Nephron progenitor cell (in vitro differentiated cells): ENCODE results near the gene ELMO1.

Experiments used
- DNase-seq: peaks from one replicate; pipeline ENCODE4 v3.0.0; 2021
- H3K27ac Mint-ChIP-seq: 2 replicates; pipeline ENCODE4 v1.8.0; 2021; ENCODE audit warnings: mild to moderate bottlenecking, moderate library complexity, mixed read lengths
- H3K27me3 Mint-ChIP-seq: 2 replicates; pipeline ENCODE4 v1.8.0; 2021; ENCODE audit warnings: mild to moderate bottlenecking, low read depth, mixed read lengths; ENCODE audit not compliant: poor library complexity
- H3K36me3 Mint-ChIP-seq: 2 replicates; pipeline ENCODE4 v1.8.0; 2021; ENCODE audit warnings: low read depth, mixed read lengths
- H3K4me1 Mint-ChIP-seq: 2 replicates; pipeline ENCODE4 v1.8.0; 2021; ENCODE audit warnings: mixed read lengths
- H3K4me3 Mint-ChIP-seq: 2 replicates; pipeline ENCODE4 v1.8.0; 2021; ENCODE audit warnings: mild to moderate bottlenecking, moderate library complexity, mixed read lengths
- H3K9me3 Mint-ChIP-seq: 2 replicates; pipeline ENCODE4 v1.8.0; 2021; ENCODE audit warnings: mild to moderate bottlenecking, moderate library complexity, mixed read lengths
- TF ChIP-seq, protein P1 (sequence below): fragments of 200-600 bp; sonication (generic); IDR thresholded peaks from 2 replicates; pipeline ENCODE4 v1.5.0; 2021; ENCODE audit warnings: antibody characterized with exemption

Gene ELMO1, protein sequence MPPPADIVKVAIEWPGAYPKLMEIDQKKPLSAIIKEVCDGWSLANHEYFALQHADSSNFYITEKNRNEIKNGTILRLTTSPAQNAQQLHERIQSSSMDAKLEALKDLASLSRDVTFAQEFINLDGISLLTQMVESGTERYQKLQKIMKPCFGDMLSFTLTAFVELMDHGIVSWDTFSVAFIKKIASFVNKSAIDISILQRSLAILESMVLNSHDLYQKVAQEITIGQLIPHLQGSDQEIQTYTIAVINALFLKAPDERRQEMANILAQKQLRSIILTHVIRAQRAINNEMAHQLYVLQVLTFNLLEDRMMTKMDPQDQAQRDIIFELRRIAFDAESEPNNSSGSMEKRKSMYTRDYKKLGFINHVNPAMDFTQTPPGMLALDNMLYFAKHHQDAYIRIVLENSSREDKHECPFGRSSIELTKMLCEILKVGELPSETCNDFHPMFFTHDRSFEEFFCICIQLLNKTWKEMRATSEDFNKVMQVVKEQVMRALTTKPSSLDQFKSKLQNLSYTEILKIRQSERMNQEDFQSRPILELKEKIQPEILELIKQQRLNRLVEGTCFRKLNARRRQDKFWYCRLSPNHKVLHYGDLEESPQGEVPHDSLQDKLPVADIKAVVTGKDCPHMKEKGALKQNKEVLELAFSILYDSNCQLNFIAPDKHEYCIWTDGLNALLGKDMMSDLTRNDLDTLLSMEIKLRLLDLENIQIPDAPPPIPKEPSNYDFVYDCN

DNA sequence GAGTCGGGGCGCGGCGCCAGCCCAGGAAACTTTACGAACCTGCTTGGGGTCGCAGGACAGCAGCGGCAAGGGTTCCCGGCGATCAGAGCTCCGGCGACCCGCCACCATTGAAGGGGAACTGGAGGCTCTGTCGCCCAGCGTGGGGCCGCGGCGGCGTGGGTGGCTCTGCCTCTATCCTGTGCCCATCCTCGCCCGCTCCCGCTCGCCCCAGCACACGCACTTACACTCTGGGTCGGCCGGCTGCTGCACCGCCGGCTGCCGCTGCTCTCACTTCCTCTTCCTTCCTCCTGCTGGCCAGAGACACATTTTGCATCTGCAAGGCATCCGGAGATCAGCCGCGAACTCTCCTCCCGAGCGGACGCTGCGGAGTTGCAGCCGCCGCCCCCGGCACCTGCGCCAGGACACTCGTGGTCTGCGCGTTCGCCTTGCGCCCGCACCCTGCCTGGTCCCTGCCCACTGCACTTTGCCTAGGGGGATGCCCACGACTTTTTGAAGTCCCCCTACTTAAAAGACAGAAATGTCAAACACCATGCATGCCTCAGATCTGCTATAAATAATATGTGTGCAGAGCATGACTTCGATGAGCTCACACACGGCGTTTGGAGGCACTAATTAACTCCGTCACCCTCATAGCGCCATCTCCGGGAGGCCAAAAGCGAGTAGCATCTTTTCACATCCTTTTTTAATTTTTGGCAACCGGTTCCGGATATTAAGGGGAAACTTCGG, at the start of gene ELMO1:
TSS of gene ELMO1 (minus strand) at position 229 of the 726 bp plus-strand sequence. CDS start 106,174 bp downstream, outside the sequence.
- Mint-ChIP-seq H3K4me3 (peak within 1 kb of the TSS; percentile 95), H3K4me1 (peaks cover 35% of the 10 kb centered on the region), H3K27me3 (peaks cover 58% of the 10 kb centered on the region), H3K9me3 (peaks cover 4% of the 10 kb centered on the region), H3K27ac (no peak within 1 kb of the TSS), H3K36me3 (no peaks in the 10 kb centered on the region)
- peak; percentile 73 for DNase-seq
- TF ChIP-seq, protein P1, sequence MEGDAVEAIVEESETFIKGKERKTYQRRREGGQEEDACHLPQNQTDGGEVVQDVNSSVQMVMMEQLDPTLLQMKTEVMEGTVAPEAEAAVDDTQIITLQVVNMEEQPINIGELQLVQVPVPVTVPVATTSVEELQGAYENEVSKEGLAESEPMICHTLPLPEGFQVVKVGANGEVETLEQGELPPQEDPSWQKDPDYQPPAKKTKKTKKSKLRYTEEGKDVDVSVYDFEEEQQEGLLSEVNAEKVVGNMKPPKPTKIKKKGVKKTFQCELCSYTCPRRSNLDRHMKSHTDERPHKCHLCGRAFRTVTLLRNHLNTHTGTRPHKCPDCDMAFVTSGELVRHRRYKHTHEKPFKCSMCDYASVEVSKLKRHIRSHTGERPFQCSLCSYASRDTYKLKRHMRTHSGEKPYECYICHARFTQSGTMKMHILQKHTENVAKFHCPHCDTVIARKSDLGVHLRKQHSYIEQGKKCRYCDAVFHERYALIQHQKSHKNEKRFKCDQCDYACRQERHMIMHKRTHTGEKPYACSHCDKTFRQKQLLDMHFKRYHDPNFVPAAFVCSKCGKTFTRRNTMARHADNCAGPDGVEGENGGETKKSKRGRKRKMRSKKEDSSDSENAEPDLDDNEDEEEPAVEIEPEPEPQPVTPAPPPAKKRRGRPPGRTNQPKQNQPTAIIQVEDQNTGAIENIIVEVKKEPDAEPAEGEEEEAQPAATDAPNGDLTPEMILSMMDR, result peak; percentile 51

DNA sequence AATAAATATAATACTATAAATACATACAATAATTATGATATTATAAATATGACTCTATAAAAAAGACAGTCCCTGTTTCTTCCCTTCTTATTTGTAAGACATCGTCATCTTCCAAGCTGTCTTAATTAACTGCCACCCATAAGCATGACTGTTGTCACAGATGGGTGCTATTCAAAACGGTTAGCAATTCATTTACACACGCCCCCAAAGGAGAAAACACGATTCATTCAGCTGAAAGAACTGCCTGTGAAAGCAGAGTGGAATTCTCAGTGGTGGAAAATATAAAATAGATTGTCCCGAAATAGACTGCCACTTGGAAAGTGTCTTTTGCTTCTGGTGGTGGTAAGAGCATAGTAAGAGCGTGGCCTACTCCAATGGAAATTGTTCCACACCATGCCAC, 48.9 kb upstream of the ELMO1 start:
- Mint-ChIP-seq H3K27me3 (peaks cover 7% of the 10 kb centered on the region), H3K4me3 (no peak overlapping the region), H3K9me3 (peaks cover 5% of the 10 kb centered on the region), H3K27ac (no peak overlapping the region), H3K4me1 (peaks cover 12% of the 10 kb centered on the region), H3K36me3 (no peaks in the 10 kb centered on the region)
- DNase-seq, result no peak
- TF ChIP-seq, protein P1, result no peak

DNA sequence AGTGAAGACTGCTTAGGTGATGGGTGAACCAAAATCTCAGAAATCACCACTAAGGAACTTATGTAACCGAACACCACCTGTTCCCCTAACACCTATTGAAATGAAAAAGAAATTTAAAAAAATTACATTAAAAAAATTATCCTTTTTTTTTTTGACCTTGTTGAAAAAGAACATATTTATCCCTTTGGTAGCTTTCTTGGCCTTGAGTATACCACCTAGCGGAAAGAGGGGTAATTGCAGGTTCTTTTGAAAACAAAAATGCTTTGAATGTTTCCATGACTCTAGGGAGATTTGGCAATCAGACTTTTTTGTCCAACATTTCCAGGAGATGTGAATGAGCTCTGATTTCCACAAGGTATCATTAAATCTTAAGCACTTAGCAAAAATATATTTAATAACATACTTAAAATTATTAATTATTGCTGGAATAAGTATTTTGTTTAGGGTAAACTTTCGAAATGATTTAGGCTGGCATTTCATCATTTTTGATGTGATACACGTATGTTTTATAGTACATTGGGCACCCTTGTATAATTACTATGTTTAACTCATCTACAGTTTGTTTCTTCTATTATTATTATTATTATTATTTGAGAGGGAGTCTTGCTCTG, 47.0 kb upstream of the ELMO1 start:
- Mint-ChIP-seq H3K4me3 (no peak overlapping the region), H3K4me1 (peaks cover 12% of the 10 kb centered on the region), H3K36me3 (no peaks in the 10 kb centered on the region), H3K27me3 (peaks cover 7% of the 10 kb centered on the region), H3K27ac (no peak overlapping the region), H3K9me3 (peaks cover 15% of the 10 kb centered on the region)
- no peak for DNase-seq
- TF ChIP-seq, protein P1, result peak; percentile 78

DNA sequence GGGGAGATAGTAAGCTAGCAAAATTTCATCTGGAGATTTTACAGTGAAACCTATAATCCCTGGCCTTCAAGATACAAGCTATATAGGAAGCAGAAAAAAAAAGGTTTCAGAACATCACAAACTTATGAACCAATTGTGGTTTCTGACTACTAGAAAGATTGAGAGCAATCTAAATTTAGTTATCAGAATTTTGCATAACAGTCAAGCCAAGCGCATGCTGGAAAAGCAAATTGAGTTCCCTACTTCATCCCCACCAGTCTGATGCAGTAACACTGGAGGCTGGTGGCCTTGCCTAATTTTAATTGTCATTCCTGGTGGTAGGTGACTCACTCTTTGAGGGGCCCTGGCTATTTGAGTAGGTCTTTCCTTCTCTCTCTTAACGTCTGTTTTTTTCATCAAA, 46.3 kb upstream of the ELMO1 start:
- Mint-ChIP-seq H3K4me3 (no peak overlapping the region), H3K36me3 (no peaks in the 10 kb centered on the region), H3K27ac (no peak overlapping the region), H3K4me1 (peaks cover 12% of the 10 kb centered on the region), H3K27me3 (peaks cover 7% of the 10 kb centered on the region), H3K9me3 (peaks cover 15% of the 10 kb centered on the region)
- DNase-seq, result no peak
- TF ChIP-seq, protein P1, result no peak

DNA sequence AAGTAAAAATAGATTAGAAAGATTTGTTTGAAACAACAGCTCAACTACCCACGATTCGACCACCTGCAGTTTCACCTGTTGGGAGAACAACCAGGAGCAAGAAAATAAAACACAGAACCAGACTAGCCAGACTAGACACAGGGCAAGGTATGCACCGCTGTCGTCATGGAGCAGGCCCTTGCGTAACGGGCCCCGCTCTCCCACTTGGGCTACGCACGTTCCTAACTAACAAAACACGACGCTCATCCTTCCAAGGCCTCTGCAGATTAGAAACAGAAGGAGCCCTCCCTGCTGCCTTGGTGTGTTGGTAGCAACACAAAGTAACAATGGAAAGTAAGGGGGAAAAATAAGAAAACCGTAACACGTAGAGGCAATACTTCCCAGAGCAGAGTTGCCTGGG, 45.1 kb upstream of the ELMO1 start:
- Mint-ChIP-seq H3K27me3 (peaks cover 7% of the 10 kb centered on the region), H3K36me3 (no peaks in the 10 kb centered on the region), H3K4me1 (peaks cover 12% of the 10 kb centered on the region), H3K9me3 (peaks cover 15% of the 10 kb centered on the region), H3K4me3 (peak overlapping the region; percentile 26), H3K27ac (peak overlapping the region; percentile 41)
- DNase-seq, result no peak
- TF ChIP-seq, protein P1, result no peak
